IPS-NIHi11 (cell line): ENCODE data around the gene DPAGT1.
"Not testable (repeated sequence)": the region's sequence is repeated elsewhere in the genome, so short reads cannot be mapped to it uniquely, and the experiment has no call there.

ENCODE experiments used
- DNase-seq: peaks from one replicate; pipeline ENCODE4 v3.0.0; 2012; ENCODE audit warnings: mixed read lengths, low spot score

Gene DPAGT1

GRCh38 chr11:119093942-119094815 lies 7.5 kb downstream of the DPAGT1 start:
- DNase-seq, result no peak

DNA sequence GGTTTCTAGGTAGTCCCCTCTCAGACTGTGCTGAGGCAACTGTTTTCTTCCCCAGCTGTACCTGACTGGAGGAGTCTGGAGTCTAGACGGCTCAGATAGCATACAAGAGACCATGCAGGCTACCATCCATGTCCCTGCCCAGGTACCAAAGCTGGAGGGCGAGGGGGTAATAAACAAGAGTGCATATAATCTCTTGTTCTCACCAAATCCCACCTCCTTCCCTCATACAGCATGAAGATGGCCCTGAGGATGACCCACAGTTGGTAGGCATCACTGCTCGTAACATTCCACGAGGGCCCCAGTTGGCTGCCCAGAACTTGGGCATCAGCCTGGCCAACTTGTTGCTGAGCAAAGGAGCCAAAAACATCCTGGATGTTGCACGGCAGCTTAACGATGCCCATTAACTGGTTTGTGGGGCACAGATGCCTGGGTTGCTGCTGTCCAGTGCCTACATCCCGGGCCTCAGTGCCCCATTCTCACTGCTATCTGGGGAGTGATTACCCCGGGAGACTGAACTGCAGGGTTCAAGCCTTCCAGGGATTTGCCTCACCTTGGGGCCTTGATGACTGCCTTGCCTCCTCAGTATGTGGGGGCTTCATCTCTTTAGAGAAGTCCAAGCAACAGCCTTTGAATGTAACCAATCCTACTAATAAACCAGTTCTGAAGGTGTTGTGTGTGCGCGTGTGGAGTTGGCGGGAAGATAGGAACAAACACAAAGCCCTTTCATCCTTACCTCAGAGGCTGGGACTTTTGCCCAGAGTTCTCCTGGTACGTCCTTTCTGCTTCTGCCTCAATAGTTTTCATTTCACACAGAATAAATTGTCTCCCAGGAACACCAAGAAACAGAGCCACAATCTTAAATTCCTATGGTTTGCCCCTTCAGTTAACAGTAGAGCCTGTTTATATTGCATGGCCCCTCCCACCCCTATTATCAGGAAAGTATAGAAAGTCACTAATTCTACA lies 8.5 kb downstream of the DPAGT1 start:
- DNase-seq, result no peak

DNA sequence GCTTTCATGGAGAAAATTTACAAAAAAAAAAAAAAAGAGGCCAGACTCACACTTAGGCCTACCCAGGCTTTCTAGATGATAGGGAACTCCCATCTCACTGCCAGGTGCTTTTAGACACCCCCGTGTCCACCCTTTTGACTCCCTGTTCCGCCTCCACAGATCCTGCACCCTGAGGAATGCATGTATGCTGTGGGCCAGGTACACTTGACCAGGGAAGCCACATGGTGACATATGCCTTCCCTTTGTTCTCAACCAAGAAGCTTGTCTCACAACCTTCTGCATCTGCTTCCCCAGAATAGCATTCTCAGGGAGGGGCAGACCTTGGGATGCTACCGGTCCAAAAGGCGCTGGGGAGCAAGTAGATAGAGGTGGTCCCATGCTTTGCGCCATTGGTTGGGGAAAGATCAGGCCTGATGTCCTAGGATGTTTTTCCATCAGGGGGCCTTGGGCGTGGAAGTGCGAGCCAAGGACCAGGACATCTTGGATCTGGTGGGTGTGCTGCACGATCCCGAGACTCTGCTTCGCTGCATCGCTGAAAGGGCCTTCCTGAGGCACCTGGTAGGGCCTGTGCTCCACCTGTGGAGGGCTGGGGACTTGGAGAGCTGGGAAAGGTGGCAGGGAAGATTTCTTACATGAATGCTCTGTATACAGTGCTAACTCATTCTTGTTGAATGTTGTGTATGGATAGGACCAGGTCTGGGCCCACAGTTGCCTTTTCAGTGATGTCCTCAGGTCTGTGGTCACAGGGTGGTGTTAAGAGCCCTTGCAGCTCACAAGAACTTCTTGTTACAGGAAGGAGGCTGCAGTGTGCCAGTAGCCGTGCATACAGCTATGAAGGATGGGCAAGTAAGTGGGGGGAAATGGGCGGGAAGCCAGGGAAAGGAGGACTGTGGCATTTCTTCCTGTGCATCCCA lies 9.4 kb downstream of the DPAGT1 start:
- DNase-seq, result no peak

GRCh38 chr11:119091178-119091577 lies 10.5 kb downstream of the DPAGT1 start:
- no peak for DNase-seq

- no peak for DNase-seq
Observed at GRCh38 chr11:119089319-119089718, 12.3 kb downstream of the DPAGT1 start.

DNA sequence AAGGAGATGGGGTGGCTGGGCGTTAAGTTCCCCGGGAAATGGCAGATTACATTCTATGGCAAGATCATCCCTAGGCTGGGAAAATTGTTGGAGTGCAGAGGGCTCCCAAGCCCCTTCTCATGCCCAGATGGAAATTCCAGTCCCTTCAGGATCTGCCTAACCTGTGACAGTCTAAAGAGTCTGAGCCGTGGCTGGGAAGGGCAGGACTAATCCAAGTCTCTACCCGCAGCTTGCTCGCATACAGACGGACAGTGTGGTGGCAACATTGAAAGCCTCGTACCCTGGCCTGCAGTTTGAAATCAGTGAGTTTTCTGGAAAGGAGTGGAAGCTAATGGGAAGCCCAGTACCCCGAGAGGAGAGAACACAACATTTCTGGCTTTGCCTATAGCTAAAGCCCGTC lies 13.2 kb downstream of the DPAGT1 start:
- DNase-seq, result no peak

- DNase-seq, result no peak
Observed at GRCh38 chr11:119087747-119088241, 13.9 kb downstream of the DPAGT1 start.

DNA sequence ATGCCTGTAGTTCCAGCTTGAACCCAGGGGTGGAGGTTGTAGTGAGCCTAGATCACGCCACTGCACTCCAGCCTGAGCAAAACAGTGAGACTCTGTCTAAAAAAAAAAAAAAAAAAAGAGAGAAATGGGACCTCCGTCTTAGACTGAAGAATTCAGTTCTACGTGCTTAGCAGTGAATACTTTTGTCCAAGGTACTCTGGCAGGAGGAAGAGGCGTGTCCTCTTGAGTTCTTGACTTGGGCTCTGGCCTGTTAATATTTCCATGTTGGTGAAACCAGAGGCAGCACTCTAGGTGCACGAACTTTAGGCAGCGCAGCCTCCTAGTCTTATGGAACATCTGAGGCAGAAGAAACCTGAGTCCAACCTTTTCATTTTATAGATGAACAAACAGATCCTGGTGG lies 14.5 kb downstream of the DPAGT1 start:
- DNase-seq, result no peak

- no peak for DNase-seq
Observed at GRCh38 chr11:119085437-119085847, 16.2 kb downstream of the DPAGT1 start.

DNA sequence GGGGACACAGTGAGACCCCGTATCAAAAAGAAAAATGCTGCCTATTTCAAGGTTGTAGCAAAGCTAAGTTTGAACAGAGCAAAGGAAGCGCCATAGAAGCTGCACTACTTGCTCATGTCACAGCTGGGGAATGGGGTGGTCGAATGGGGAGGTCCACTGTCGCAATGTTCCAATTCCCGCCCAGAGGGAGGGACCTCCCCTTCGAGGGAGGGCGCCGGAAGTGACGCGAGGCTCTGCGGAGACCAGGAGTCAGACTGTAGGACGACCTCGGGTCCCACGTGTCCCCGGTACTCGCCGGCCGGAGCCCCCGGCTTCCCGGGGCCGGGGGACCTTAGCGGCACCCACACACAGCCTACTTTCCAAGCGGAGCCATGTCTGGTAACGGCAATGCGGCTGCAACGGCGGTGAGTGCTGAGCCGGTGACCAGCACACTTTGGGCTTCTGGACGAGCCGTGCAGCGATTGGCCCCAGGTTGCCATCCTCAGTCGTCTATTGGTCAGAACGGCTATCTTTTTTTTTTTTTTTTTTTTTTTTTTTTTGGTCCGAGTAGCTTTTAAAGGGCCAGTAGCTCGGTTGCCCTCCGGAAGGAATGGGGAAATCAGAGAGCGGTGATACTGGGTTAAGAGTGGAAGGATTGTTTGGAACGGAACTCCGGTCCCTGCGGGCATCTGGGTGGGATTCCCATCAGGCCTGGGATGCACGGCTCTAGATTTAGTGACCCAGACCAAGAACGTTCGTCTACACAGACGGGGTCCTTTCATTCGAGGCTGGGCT lies 16.8 kb downstream of the DPAGT1 start, which contains the start of gene HMBS:
Gene HMBS (plus strand): TSS at position 219 of the 774 bp plus-strand sequence. CDS start 153 bp downstream, at position 372.
- DNase-seq, result peak; percentile 92

DNA sequence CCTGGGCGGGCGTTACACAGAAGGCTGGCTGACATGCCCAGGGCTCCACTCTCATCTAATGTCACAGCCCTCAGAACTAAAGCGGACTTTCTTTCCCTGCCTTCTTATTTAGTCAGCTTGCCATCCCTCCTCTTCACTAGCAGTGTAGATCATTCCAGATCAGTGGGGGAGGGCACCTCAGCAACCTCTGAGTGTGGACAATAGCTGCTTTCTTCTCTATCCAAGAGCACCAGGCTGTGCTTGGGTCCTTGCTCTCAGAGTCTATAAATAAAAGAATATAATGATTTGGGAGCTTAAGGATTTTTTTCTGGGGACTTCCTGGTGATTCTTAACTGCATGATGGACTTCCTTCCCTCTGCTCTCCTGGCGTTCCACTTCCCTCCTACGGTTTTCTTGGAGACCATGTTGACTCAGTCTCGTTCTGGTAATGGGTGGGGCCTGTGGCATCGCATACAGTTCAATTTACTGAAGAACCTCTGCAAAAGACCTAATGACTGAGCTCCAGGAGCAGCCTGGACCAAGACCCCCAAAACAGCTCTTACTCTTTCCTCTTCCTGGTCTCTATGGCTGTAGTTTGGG lies 19.9 kb downstream of the DPAGT1 start:
- no peak for DNase-seq

DNA sequence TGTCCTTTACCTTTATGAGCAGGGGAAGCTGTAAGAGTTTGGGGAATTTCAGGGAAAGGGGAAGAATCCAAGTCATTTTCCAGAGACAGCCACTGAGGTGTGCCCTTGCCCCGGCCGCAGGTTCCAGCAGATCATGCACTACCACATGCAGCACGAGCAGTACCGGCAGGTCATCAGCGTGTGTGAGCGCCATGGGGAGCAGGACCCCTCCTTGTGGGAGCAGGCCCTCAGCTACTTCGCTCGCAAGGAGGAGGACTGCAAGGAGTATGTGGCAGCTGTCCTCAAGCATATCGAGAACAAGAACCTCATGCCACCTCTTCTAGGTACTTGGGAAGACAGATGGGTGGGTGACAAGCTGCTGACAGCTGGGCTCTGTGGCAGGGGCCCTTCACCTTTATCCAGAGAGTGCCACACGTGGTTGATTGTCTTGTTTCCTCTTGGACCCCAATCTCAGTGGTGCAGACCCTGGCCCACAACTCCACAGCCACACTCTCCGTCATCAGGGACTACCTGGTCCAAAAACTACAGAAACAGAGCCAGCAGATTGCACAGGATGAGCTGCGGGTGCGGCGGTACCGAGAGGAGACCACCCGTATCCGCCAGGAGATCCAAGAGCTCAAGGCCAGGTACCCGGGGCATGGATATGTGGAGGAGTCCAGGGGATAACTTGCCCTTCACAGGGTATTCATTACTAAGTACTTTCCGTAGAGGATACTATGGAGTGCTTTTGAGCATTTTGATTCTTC lies 22.8 kb downstream of the DPAGT1 start:
- DNase-seq, result no peak

DNA sequence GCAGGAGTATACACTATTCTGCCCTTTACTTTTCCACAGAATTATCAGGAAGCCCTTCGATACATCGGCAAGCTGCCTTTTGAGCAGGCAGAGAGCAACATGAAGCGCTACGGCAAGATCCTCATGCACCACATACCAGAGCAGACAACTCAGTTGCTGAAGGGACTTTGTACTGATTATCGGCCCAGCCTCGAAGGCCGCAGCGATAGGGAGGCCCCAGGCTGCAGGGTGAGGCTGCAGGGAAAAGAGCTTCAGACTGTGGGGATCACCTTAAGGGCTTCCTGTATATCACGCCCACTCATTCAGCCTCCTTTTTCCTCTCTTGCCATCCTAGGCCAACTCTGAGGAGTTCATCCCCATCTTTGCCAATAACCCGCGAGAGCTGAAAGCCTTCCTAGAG lies 23.8 kb downstream of the DPAGT1 start:
- no peak for DNase-seq

- peak; percentile 99 for DNase-seq
Observed at GRCh38 chr11:119067371-119068222, 34.1 kb downstream of the DPAGT1 start, which contains the start of gene VPS11. Gene VPS11 (plus strand): TSS chr11:119067818. CDS start chr11:119067824, 6 bp downstream.

- peak; percentile 33 for DNase-seq
Observed at GRCh38 chr11:119065369-119065768, 36.3 kb downstream of the DPAGT1 start.

DNA sequence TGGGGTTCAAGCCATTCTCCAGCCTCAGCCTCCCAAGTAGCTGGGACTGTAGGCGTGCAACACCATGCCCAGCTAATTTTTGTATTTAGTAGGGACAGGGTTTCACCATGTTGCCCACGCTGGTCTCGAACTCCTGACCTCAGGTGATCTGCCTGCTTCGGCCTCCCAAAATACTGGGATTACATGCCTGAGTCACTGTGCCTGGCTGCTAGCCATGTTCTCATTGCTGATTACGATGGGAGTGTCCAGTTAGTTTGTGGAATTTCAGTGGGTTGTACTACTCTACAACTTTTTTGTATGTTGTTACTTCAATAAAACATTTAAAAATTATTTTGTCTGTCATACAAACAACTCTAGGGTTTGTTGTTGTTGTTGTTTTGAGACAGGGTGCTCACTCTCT lies 38.9 kb downstream of the DPAGT1 start:
- no peak for DNase-seq

DNA sequence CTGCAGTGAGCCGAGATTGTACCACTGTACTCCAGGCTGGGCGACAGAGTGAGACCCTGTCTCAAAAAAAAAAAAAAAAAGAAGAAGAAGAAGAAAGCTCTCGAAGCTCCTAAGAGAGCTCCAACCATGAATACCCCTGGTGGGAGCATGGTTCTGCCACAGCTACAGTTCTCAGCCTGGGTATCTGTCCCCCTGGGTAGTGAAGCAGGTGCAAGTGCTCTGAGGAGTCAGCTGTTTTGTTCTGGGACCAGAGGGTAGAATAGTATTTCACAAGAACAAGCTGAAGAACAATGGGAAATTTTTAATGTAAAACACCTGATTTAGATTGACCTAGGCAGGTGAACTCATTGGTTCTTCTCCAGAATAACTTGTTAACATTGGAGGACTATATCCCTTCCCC lies 40.4 kb downstream of the DPAGT1 start:
- no peak for DNase-seq

- not testable (repeated sequence) for DNase-seq
Observed at GRCh38 chr11:119059128-119059527, 42.5 kb downstream of the DPAGT1 start.
